Measurements from ENCODE around the gene FXYD6. TPM values are rescaled to one million over a fixed set of nuclear protein-coding genes. Genes with fewer than 3 reads are reported as not detected.

FXYD6 gene
- total and polyA plus RNA-seq, 2 donors (not counting 1 experiment from before 2014, with no cell fraction given), result not detected

- no peak overlapping the region for H3K27ac ChIP-seq (ENCODE audit: low read length in 2 of 2)
- Mint-ChIP-seq H3K9me3 (ENCODE audit: insufficient read depth) (no peaks in the 10 kb centered on the region), H3K4me3 (no peak overlapping the region), H3K27ac (peak overlapping the region; percentile 28), H3K4me1 (peaks cover 11% of the 10 kb centered on the region), H3K27me3 (peaks cover 10% of the 10 kb centered on the region)
- H3K9ac ChIP-seq (ENCODE audit: low read length), result no peak overlapping the region
- DNase-seq (no peak), ATAC-seq (ENCODE audit: low read depth) (peak; percentile 61)
- peaks cover 0 to 9% (median 0%) of the 10 kb centered on the region in 4 experiments for H3K27me3 ChIP-seq (replicated peaks in 1 of 4; ENCODE audit: control extremely low read depth in 1 of 4, control insufficient read depth in 3 of 4, insufficient read depth in 4 of 4, low read length in 3 of 4)
- peaks cover 4% of the 10 kb centered on the region for H4K20me1 ChIP-seq (ENCODE audit: control insufficient read depth, insufficient read depth, low read length, poor library complexity, severe bottlenecking)
- CTCF ChIA-PET, result interaction anchor here (0.8 to 14.3 kb wide), 10 partner anchors 8 to 361 kb away, joined by 3 to 462 read pairs (median 20); partner anchors contain the start of gene FXYD2
- POLR2A ChIA-PET, result interaction anchor here (0.5 kb wide), 1 partner anchor 482 kb away, joined by 3 read pairs; the partner anchor contains the start of gene CEP164
- no peak overlapping the region for H3K4me2 ChIP-seq (replicated peaks; ENCODE audit: low read depth, low read length, poor library complexity, severe bottlenecking)
- H3K4me1 ChIP-seq (ENCODE audit: control insufficient read depth in 2 of 2, insufficient read depth in 2 of 2, low read length in 2 of 2), result peaks cover 4 to 14% of the 10 kb centered on the region in 2 donors
- 47% methylated on average over 22 of the region's 22 CpGs for WGBS (ENCODE audit: insufficient coverage)
- intact Hi-C loops (cut with micrococcal nuclease), result no loop called here
- H3K79me2 ChIP-seq (ENCODE audit: control insufficient read depth, insufficient read depth, low read length), result peaks cover 12% of the 10 kb centered on the region
- H3K4me3 ChIP-seq (ENCODE audit: control extremely low read depth in 1 of 5, extremely low read depth in 1 of 5, insufficient read depth in 1 of 5, low read depth in 2 of 5, low read length in 4 of 5), result no peak overlapping the region
- H3K36me3 ChIP-seq (replicated peaks in 1 of 2; ENCODE audit: control extremely low read depth in 1 of 2, control insufficient read depth in 1 of 2, extremely low read depth in 1 of 2, insufficient read depth in 2 of 2, low read length in 1 of 2), result peaks cover 0 to 12% of the 10 kb centered on the region in 2 experiments
- H3K9me3 ChIP-seq (ENCODE audit: control extremely low read depth in 1 of 3, control insufficient read depth in 2 of 3, insufficient read depth in 1 of 3, low read length in 2 of 3), result no peaks in the 10 kb centered on the region
- TF ChIP-seq EZH2 (IDR thresholded peaks at IDR 0.05; ENCODE audit: borderline replicate concordance, insufficient read depth, low read depth, low read length, poor library complexity, severe bottlenecking) (no peak), CTCF (IDR thresholded peaks at IDR 0.05) (no peak)
- no peak overlapping the region for H2AFZ ChIP-seq (ENCODE audit: insufficient read depth, low read depth, low read length, poor library complexity, severe bottlenecking)
Measured at GRCh38 chr11:117809236-117810055, 67.0 kb downstream of the FXYD6 start.

DNA sequence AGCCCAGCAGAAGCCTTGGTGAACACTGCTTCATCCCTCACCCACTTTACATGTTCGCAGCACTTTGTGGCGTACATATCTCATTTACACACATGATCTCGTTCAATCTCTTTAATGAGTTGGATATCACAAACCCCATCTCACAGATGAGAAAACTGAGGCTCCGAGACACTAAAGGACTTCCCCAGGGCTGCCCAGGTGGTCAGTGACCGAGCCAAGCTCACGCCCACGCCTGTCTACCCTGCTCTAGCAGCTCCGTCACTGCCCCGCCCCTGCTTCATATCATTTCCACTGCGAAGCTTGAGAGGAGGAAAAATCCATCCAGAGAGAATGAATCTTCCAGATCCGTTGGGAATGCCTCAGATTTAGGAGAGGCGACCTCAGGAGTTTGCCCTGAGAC lies 67.7 kb downstream of the FXYD6 start:
- peaks cover 4% of the 10 kb centered on the region for H4K20me1 ChIP-seq (ENCODE audit: control insufficient read depth, insufficient read depth, low read length, poor library complexity, severe bottlenecking)
- H3K27me3 ChIP-seq (replicated peaks in 1 of 4; ENCODE audit: control extremely low read depth in 1 of 4, control insufficient read depth in 3 of 4, insufficient read depth in 4 of 4, low read length in 3 of 4), result peaks cover 0 to 9% (median 0%) of the 10 kb centered on the region in 4 experiments
- Mint-ChIP-seq H3K9me3 (ENCODE audit: insufficient read depth) (no peaks in the 10 kb centered on the region), H3K4me1 (peaks cover 5% of the 10 kb centered on the region), H3K27me3 (peaks cover 10% of the 10 kb centered on the region), H3K4me3 (no peak overlapping the region), H3K27ac (peak overlapping the region; percentile 28)
- H3K79me2 ChIP-seq (ENCODE audit: control insufficient read depth, insufficient read depth, low read length), result peaks cover 9% of the 10 kb centered on the region
- CTCF ChIA-PET, result interaction anchor here (0.8 to 14.3 kb wide), 14 partner anchors 8 to 362 kb away, joined by 3 to 462 read pairs (median 10); partner anchors contain the start of gene FXYD2
- intact Hi-C loops (cut with micrococcal nuclease), result no loop called here
- H3K4me1 ChIP-seq (ENCODE audit: control insufficient read depth in 2 of 2, insufficient read depth in 2 of 2, low read length in 2 of 2), result peaks cover 0 to 9% of the 10 kb centered on the region in 2 donors
- no peak overlapping the region for H3K27ac ChIP-seq (ENCODE audit: low read length in 2 of 2)
- H3K4me3 ChIP-seq (ENCODE audit: control extremely low read depth in 1 of 5, extremely low read depth in 1 of 5, insufficient read depth in 1 of 5, low read depth in 2 of 5, low read length in 4 of 5), result no peak overlapping the region
- no peak for ATAC-seq (ENCODE audit: low read depth)
- H3K9me3 ChIP-seq (ENCODE audit: control extremely low read depth in 1 of 3, control insufficient read depth in 2 of 3, insufficient read depth in 1 of 3, low read length in 2 of 3), result no peaks in the 10 kb centered on the region
- TF ChIP-seq CTCF (IDR thresholded peaks at IDR 0.05), result no peak
- no peak for TF ChIP-seq EZH2 (IDR thresholded peaks at IDR 0.05; ENCODE audit: borderline replicate concordance, insufficient read depth, low read depth, low read length, poor library complexity, severe bottlenecking)
- 84% methylated on average over 12 of the region's 12 CpGs for WGBS (ENCODE audit: insufficient coverage)
- H3K4me2 ChIP-seq (replicated peaks; ENCODE audit: low read depth, low read length, poor library complexity, severe bottlenecking), result no peak overlapping the region
- DNase-seq, result no peak
- POLR2A ChIA-PET, result interaction anchor here (1.7 kb wide), 2 partner anchors 197 to 244 kb away, joined by 3 to 5 read pairs; no protein-coding TSS in a partner anchor
- peaks cover 0 to 12% of the 10 kb centered on the region in 2 experiments for H3K36me3 ChIP-seq (replicated peaks in 1 of 2; ENCODE audit: control extremely low read depth in 1 of 2, control insufficient read depth in 1 of 2, extremely low read depth in 1 of 2, insufficient read depth in 2 of 2, low read length in 1 of 2)
- no peak overlapping the region for H3K9ac ChIP-seq (ENCODE audit: low read length)
- H2AFZ ChIP-seq (ENCODE audit: insufficient read depth, low read depth, low read length, poor library complexity, severe bottlenecking), result no peak overlapping the region

All from B cell (primary cell).